GOT3 (cell line): ENCODE data around the gene SPATA2.
A peak's percentile ranks its signal among the peaks of the same experiment; 100 is the strongest.

Experiments used
- DNase-seq: peaks from one replicate; lab custom pipeline; 2025; ENCODE audit warnings: mixed read lengths; lab: John Stamatoyannopoulos, UW

The SPATA2 gene

GRCh38 chr20:49935746-49936152 is 20.4 kb upstream of the SPATA2 start:
- no peak for DNase-seq

GRCh38 chr20:49929142-49929494 is 13.8 kb upstream of the SPATA2 start:
- no peak for DNase-seq

DNA sequence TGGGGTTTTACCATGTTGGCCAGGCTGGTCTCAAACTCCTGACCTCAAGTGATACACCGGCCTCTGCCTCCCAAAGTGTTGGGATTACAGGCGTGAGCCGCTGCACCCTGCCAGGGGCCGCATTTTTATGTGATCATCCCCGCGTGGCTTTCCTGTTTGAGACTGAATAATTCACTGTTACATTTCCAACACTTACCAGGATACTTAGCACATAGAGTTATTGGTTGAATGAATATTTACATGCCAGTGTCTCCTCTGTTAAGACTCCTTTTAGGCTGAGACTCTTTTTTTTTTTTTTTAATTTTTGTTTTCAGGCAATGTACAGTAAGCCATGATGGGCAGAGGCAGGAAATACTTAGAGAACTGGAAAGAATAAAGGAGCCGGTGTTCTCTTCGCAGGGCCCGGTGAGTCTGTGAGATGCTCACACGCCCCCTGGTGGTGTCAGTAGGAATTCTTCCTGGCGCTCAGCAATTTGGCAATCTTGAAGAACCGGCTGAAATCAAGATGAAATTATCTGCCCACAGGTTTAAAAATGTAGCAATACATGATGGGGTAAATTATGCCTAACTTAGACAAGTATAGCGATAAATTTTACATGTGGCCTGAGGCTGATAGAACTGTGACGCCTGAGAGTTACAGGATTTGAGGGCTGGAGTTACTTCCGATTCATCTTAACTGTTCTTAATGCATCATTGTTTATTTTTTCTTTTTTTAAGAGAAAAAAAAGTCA is 13.2 kb upstream of the SPATA2 start:
- peak; percentile 65 for DNase-seq

DNA sequence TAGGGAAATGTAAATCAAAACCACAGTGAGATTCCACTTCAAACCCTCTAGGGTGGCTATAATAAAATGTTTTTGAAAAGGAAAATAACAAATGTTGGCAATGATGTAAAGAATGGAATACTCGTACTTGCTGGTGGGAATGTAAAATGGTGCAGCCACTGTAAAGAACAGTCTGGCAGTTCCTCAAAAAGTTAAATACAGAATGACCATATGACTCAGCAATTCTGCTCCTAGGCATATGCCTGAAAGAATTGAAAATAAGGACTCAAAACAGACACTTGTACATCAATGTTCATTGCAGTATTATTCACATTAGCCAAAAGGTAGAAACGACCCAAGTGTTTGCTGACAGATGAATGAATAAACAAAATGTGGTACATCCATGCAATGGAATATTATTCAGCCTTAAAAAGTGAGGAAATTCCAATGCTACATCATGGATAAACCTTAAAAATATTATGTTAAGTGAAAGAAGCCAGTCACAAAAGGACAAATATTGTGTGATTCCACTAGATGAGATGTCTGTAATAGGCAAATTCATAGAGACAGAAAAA is 10.6 kb upstream of the SPATA2 start:
- no peak for DNase-seq

GRCh38 chr20:49924247-49924646 is 8.9 kb upstream of the SPATA2 start:
- DNase-seq, result no peak

DNA sequence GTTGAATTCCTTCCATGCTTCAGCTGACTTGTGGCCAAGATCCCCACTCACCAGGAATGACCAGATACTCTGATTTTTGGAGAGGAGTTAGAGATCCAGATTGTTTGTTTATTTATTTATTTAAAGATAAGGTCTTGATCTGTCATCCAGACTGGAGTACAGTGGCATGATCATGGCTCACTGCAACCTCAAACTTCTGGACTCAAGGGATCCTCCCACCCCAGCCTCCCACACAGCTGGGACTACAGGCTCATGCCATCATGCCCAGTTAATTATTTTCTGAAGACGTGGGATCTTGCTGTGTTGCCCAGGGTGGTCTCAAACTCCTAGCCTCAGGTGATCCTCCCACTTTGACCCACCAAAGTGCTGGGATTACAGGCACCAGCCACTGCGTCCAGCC is 4.1 kb upstream of the SPATA2 start:
- no peak for DNase-seq

DNA sequence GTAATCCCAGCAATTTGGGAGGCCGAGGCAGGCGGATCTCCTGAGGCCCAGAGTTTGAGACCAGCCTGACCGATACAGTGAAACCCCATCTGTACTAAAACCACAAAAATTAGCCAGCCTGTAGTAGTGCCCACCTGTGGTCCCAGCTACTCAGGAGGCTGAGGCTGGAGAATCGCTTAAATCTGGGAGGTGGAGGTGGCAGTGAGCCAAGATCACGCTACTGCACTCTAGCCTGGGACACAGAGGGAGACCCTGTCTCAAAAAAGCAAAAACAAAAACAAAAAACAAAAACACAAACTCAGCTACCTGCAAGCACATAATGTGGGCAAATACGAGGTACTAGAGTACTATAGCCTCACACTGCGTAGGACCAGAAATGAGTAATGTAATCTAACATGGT is 3.7 kb upstream of the SPATA2 start:
- DNase-seq, result no peak

DNA sequence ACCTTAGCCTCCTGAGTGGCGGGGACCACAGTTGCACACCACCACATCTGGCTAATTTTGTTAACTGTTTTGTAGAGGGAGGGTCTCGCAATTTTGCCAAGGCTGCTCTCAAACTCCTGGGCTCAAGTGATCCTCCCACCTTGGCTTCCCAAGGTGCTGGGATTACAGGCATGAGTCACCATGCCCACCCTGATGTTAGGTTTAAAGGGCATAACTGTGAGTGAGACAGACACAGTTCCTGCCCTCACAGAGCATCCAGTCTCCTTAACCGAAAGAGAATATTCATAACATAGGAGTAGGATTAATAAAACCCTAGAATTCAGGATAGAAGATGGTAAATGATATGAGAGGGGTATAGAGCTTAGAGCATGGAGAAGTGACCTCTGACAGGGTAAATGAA is 3.1 kb upstream of the SPATA2 start:
- no peak for DNase-seq

GRCh38 chr20:49916146-49917002 is 1.0 kb upstream of the SPATA2 start:
- no peak for DNase-seq

DNA sequence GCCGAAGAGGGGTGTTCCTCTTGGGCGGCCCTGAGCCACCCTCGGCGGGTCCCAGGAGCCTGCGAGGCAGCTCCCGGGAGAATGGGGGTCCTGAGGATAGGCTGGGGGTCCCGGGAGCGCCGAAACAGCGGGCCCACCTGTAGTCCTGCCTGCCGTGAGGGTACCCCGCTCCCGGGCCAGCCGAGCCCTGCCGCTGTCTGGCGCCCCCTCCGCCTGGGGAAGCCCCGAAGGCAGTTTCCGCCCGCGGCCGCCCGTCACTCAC is 280 bp downstream of the SPATA2 start:
- no peak for DNase-seq

GRCh38 chr20:49914310-49915117 is 815 bp downstream of the SPATA2 start:
- no peak for DNase-seq

GRCh38 chr20:49913399-49914047 is 1.8 kb downstream of the SPATA2 start:
- DNase-seq, result no peak

- no peak for DNase-seq
Measured at GRCh38 chr20:49910340-49910706, 5.0 kb downstream of the SPATA2 start.

DNA sequence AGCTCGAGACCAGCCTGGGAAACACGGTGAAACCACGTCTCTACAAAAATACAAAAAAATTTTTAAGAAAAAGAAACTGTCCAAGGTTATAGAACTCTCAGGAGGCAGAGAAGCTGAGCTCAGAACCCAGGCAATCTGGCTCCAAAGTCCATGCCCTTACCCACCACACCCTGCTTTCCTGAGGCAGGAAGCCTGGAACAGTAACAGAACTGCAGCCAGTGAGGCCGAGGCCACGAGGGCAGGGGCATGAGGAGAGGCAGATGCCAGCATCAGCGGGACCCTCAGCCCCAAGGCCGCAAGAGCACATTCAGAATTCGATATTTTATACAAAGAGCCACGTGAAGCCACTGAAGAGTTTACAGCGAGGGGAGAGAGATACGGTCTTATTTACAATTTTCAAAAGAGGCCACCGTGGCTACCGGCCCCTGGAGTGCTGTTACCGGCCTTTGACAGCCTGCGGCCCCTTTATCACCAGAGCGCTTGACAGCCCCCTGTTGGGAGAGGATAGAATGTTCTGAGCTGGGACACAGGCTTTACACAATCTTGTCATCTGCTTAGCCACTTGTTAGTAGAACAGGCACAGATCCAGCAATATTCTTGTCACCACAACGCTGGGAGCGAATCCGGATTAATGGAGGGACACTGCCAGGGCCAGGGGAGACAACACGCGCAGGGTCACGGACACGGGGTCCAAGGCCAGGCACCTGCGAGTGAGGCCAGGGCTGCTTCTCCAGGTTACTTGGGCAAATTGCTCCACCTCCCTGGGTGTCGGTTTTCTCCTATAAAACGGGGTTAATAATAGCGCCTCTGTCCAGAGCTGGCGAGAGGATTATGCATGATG is 5.6 kb downstream of the SPATA2 start:
- no peak for DNase-seq

DNA sequence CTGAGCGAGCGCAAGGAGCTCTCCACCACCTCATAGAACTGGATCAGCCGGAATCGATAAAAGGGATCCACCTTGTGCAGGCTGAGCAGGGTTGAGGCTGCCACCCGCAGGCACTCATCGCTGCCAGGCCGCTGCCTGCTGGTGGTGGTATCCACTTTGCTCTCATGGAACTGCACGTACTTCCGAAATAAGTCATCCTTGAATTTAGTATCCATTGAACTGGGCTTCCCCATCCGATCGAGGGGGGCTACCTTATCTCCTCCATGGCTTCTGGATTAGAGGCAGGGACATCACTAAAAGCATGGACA is 7.1 kb downstream of the SPATA2 start:
- DNase-seq, result no peak

DNA sequence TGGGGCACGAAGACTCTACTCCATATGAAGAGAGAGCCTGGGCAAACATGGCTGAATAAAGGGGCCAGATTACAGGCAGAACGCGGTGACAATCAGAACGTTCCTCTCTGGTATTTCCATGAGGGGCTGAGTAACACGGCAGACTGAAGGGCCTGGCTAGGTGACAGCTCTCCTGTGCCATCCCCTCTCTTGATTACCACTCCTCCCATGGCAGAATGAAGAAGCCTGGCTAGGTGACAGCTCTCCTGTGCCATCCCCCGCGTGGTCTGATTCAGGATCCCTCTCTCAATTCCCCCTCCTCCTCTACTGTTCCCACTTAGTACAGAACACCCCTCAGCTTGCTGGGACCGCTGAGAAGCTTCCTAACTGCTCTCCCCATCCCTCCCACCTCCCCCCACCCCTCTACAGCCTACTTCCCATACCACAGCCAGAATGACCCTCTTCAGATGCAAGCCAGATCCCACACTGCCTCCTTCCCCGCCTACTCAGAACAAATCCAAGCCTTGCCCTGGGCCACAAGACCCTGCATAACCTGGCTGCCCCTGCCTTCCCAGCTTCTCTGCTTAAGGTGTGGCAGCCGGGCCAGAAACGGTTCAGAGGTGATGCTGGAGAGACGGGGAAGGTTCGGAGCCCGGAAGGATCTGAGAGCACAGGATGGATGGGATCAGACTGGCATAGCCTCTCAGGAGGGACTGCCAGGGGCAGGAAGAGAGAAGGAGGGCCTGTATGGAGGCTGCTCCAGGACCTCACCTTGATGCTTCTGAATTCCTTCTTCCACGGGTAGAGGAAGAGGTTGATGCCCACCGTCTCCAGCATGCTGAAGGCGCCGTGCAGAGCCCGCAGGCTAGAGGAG is 7.7 kb downstream of the SPATA2 start:
- no peak for DNase-seq

DNA sequence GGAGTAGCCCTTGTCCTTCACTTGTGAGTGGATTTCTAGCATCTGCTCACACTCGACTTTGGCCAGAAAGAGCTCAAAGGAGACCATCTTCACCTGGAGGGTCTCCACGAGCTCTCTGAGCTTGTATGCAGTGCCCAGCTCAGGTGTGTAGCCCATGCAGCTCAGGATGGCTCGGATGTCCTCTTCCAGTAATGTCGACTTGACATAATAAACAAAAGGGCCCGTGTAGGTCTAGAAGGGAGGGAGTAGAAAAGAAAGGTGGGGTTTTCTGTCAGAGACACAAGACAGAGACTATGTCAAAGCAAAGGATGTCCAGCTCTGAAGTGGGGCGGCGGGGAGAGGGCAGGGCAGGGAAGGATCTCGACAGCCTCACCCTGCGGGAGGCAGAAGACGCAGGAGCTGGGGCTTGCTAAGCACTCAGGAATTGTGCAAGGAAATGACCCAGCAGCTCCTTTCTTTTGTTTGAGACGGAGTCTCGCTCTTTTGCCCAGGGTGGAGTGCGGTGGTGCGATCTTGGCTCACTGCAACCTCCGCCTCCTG is 8.6 kb downstream of the SPATA2 start:
- DNase-seq, result no peak

GRCh38 chr20:49906101-49906604 is 9.2 kb downstream of the SPATA2 start:
- no peak for DNase-seq

DNA sequence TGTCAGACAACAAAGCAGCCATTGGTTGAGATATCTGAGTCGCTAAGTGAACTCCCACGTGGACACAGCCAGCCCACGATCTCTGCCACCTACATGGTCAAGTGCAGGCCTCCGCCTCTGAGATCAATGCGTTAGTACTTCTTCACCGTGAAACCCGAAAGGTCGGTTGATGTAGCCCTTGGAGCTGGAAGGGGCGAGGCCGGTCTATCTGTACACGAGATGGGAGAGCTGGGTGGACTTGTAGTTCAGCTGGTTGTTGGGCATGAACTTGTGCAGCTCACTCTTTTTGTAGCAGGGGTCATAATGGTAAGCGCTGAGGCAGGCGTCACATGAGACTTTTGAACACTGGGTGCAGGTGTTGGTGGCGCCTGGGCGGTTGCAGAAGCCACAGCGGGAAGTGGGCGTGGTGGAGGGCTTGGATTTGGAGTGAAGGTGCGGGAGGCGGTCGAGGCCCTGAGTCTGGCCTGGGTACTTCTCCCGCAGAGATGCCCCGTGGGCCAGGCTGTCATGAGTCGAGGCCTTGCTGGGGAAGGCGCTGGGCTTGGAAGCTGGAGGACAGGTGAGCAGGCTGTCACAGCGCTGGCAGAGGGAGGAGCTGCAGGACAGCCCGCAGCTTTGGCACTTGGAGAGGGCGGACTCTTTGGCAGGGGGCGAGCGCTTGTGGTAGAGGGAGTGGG is 9.8 kb downstream of the SPATA2 start:
- no peak for DNase-seq
